ENCODE results near the gene FAM170B.
A peak's percentile ranks its signal among the peaks of the same experiment; 100 is the strongest.

The FAM170B gene

GRCh38 chr10:49178489-49179471 is 45.0 kb upstream of the FAM170B start:
- Histone ChIP-seq H3K27me3 (ENCODE audit: low read depth, low read length) (no peaks in the 10 kb centered on the region), H3K36me3 (replicated peaks; ENCODE audit: low read depth, low read length) (no peaks in the 10 kb centered on the region), H4K20me1 (ENCODE audit: insufficient read depth, low read length) (no peaks in the 10 kb centered on the region), H3K9me3 (ENCODE audit: insufficient read depth, low read length) (no peaks in the 10 kb centered on the region), H3K9ac (ENCODE audit: low read length) (no peak overlapping the region), H3K79me2 (ENCODE audit: low read length) (no peaks in the 10 kb centered on the region), H2AFZ (ENCODE audit: low read depth, low read length) (no peak overlapping the region), H3K4me3 (ENCODE audit: low read length) (no peak overlapping the region), H3K4me2 (ENCODE audit: low read length) (peak overlapping the region; percentile 12; the same call in 1 of the 2 replicates), H3K4me1 (ENCODE audit: low read length) (peaks cover 88% of the 10 kb centered on the region), H3K27ac (ENCODE audit: low read length) (peak overlapping the region; percentile 75)
- TF ChIP-seq EZH2phosphoT487 (IDR thresholded peaks at IDR 0.05; ENCODE audit: low read depth), result no peak
- TF ChIP-seq, protein P1, sequence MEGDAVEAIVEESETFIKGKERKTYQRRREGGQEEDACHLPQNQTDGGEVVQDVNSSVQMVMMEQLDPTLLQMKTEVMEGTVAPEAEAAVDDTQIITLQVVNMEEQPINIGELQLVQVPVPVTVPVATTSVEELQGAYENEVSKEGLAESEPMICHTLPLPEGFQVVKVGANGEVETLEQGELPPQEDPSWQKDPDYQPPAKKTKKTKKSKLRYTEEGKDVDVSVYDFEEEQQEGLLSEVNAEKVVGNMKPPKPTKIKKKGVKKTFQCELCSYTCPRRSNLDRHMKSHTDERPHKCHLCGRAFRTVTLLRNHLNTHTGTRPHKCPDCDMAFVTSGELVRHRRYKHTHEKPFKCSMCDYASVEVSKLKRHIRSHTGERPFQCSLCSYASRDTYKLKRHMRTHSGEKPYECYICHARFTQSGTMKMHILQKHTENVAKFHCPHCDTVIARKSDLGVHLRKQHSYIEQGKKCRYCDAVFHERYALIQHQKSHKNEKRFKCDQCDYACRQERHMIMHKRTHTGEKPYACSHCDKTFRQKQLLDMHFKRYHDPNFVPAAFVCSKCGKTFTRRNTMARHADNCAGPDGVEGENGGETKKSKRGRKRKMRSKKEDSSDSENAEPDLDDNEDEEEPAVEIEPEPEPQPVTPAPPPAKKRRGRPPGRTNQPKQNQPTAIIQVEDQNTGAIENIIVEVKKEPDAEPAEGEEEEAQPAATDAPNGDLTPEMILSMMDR (IDR thresholded peaks at IDR 0.05; ENCODE audit: low read depth, low read length), result no peak

DNA sequence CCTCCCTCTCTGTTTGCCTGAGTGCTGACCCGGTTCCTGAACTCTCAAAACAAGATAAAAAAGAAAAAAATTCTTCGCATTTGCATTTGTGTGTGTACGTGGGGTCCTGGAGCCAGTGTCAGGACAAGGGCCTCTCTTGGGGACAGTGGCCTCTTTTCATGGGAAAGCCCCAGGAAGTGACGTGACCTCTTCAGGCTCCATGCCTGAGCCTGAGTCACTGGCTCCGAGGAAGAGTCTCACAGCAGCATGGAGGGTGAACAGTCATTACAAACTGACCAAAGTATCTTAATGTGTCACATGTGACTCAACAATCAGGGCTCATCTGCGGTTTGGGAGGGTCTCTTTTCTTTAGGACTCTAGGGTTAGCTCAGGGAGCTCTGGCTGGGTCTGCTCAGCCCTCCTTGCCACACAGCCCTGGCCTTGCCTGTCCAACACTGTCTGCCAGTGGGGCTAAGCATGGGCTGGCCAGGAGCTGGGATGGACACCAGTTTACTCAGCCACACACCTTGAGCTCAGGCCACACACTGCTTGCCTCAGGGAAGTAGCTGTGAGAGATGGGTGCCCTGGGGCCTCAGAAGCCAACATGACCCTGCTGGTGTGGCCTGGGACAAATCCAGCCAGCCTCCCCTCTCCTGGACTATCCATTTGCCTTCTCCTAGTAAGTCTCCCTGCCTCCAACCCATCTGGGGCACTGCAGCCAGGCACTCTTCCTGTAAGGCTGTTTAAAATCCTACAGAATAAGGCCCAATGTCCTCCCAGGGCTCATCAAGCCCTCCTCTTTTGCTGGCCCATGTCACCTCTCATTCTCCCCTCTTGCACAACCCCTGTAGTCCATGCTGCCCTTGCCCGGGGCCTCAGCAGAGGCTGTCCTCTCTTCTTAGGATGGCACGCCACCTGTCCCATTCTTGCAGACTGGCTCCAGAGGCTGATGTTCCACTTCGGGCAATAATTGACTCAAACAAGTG is 43.9 kb upstream of the FAM170B start:
- Histone ChIP-seq H3K27ac (ENCODE audit: low read length) (peak overlapping the region; percentile 75), H3K9me3 (ENCODE audit: insufficient read depth, low read length) (no peaks in the 10 kb centered on the region), H3K36me3 (replicated peaks; ENCODE audit: low read depth, low read length) (no peaks in the 10 kb centered on the region), H3K9ac (ENCODE audit: low read length) (peak overlapping the region; percentile 51), H3K79me2 (ENCODE audit: low read length) (no peaks in the 10 kb centered on the region), H3K4me2 (ENCODE audit: low read length) (peak overlapping the region; percentile 70), H2AFZ (ENCODE audit: low read depth, low read length) (peak overlapping the region; percentile 77; the same call in 1 of the 2 replicates), H4K20me1 (ENCODE audit: insufficient read depth, low read length) (no peaks in the 10 kb centered on the region), H3K4me3 (ENCODE audit: low read length) (peak overlapping the region; percentile 47), H3K4me1 (ENCODE audit: low read length) (peaks cover 93% of the 10 kb centered on the region), H3K27me3 (ENCODE audit: low read depth, low read length) (no peaks in the 10 kb centered on the region)
- TF ChIP-seq EZH2phosphoT487 (IDR thresholded peaks at IDR 0.05; ENCODE audit: low read depth), result no peak
- TF ChIP-seq, protein P1 (IDR thresholded peaks at IDR 0.05; ENCODE audit: low read depth, low read length), result no peak

- Histone ChIP-seq H3K4me3 (ENCODE audit: low read length) (peak overlapping the region; percentile 47), H2AFZ (ENCODE audit: low read depth, low read length) (peak overlapping the region; percentile 77; the same call in 1 of the 2 replicates), H3K27me3 (ENCODE audit: low read depth, low read length) (no peaks in the 10 kb centered on the region), H3K27ac (ENCODE audit: low read length) (peak overlapping the region; percentile 75), H3K4me2 (ENCODE audit: low read length) (peak overlapping the region; percentile 70), H3K4me1 (ENCODE audit: low read length) (peaks cover 97% of the 10 kb centered on the region), H3K9me3 (ENCODE audit: insufficient read depth, low read length) (no peaks in the 10 kb centered on the region), H3K36me3 (replicated peaks; ENCODE audit: low read depth, low read length) (no peaks in the 10 kb centered on the region), H3K9ac (ENCODE audit: low read length) (peak overlapping the region; percentile 51), H3K79me2 (ENCODE audit: low read length) (no peaks in the 10 kb centered on the region), H4K20me1 (ENCODE audit: insufficient read depth, low read length) (no peaks in the 10 kb centered on the region)
- TF ChIP-seq EZH2phosphoT487 (IDR thresholded peaks at IDR 0.05; ENCODE audit: low read depth), result no peak
- TF ChIP-seq, protein P1 (IDR thresholded peaks at IDR 0.05; ENCODE audit: low read depth, low read length), result 0 out of 2 replicates have a peak, but pooled peaks have one; percentile 15
Measured at GRCh38 chr10:49176310-49177268, 42.8 kb upstream of the FAM170B start.
